GM23338 (cell line): ENCODE measurements around the gene CPXM2. TPM values are rescaled to one million over a fixed set of nuclear protein-coding genes. Genes with fewer than 3 reads are reported as not detected.

Experiments
- ATAC-seq: fragments of 200-7000 bp; cut with Tn5 transposase; 3 replicates; pipeline ENCODE4 v1.9.1; 2020
- DNase-seq: peaks from one replicate; pipeline ENCODE4 v3.0.0-alpha.2; 2015; ENCODE audit warnings: low spot score
- H2AFZ ChIP-seq: fragments of 200-600 bp; sonication (generic); 2 replicates; pipeline ENCODE4 v1.8.0; 2016; ENCODE audit warnings: antibody characterized with exemption, mild to moderate bottlenecking, moderate library complexity
- H3F3A ChIP-seq: fragments of 200-600 bp; sonication (generic); replicated peaks from 2 replicates; pipeline ENCODE4 v1.8.0; 2017; ENCODE audit warnings: antibody characterized with exemption, mixed run types, low read depth
- H3K27ac ChIP-seq: fragments of 200-600 bp; sonication (generic); 2 replicates; pipeline ENCODE4 v1.6.1; 2016; ENCODE audit warnings: low read depth
- H3K27me3 ChIP-seq: fragments of 200-600 bp; sonication (generic); 2 replicates; pipeline ENCODE4 v1.8.0; 2016; ENCODE audit warnings: mild to moderate bottlenecking, mixed run types, moderate library complexity; ENCODE audit not compliant: insufficient read depth
- H3K36me3 ChIP-seq: fragments of 200-600 bp; sonication (generic); 2 replicates; pipeline ENCODE4 v1.8.0; 2016; ENCODE audit warnings: mild to moderate bottlenecking; ENCODE audit not compliant: insufficient read depth
- H3K4me1 ChIP-seq: fragments of 200-600 bp; sonication (generic); 2 replicates; pipeline ENCODE4 v1.8.0; 2016; ENCODE audit warnings: mild to moderate bottlenecking, moderate library complexity; ENCODE audit not compliant: insufficient read depth
- H3K4me2 ChIP-seq: fragments of 200-600 bp; sonication (generic); 2 replicates; pipeline ENCODE4 v1.7.1; 2017; ENCODE audit warnings: mixed run types
- H3K4me3 ChIP-seq: fragments of 200-600 bp; sonication (generic); 2 replicates; pipeline ENCODE4 v1.6.1; 2016; ENCODE audit warnings: mixed run types
- H3K79me2 ChIP-seq: fragments of 200-600 bp; sonication (generic); replicated peaks from 2 replicates; pipeline ENCODE4 v1.8.0; 2017; ENCODE audit warnings: mild to moderate bottlenecking; ENCODE audit not compliant: insufficient read depth
- H3K9me2 ChIP-seq: fragments of 200-600 bp; sonication (generic); 2 replicates; pipeline ENCODE4 v1.8.0; 2017; ENCODE audit not compliant: insufficient read depth
- H4K20me1 ChIP-seq: fragments of 200-600 bp; sonication (generic); replicated peaks from 2 replicates; pipeline ENCODE4 v1.8.0; 2017; ENCODE audit warnings: mild to moderate bottlenecking; ENCODE audit not compliant: insufficient read depth
- H3K27ac Mint-ChIP-seq: 2 replicates; pipeline ENCODE4 v1.8.0; 2020; ENCODE audit warnings: inconsistent platforms, mild to moderate bottlenecking, moderate library complexity, mixed read lengths
- H3K27me3 Mint-ChIP-seq: 3 replicates; pipeline ENCODE4 v1.8.0; 2022; ENCODE audit warnings: low read depth, mild to moderate bottlenecking, moderate library complexity, mixed read lengths, inconsistent platforms; ENCODE audit not compliant: insufficient read depth, poor library complexity
- H3K36me3 Mint-ChIP-seq: 3 replicates; pipeline ENCODE4 v1.8.0; 2021; ENCODE audit warnings: low read depth, mild to moderate bottlenecking, inconsistent platforms, moderate library complexity, mixed read lengths
- H3K4me1 Mint-ChIP-seq: 3 replicates; pipeline ENCODE4 v1.8.0; 2020; ENCODE audit warnings: mild to moderate bottlenecking, inconsistent platforms, mixed read lengths
- H3K4me3 Mint-ChIP-seq: 3 replicates; pipeline ENCODE4 v1.8.0; 2021; ENCODE audit warnings: moderate library complexity, mild to moderate bottlenecking, inconsistent platforms, mixed read lengths
- H3K9me3 Mint-ChIP-seq: 3 replicates; pipeline ENCODE4 v1.8.0; 2020; ENCODE audit warnings: moderate library complexity, mild to moderate bottlenecking, inconsistent platforms, mixed read lengths
- CREB1 ChIP-seq: fragments of 250-450 bp; sonication (Bioruptor Pico); IDR thresholded peaks from 2 replicates; pipeline ENCODE4 v1.5.0; 2020; ENCODE audit warnings: low read depth, mild to moderate bottlenecking, moderate library complexity
- ETS1 ChIP-seq: IDR thresholded peaks from 2 replicates; pipeline ENCODE4 v1.6.1; 2016; ENCODE audit warnings: antibody characterized with exemption
- JUNB ChIP-seq: IDR thresholded peaks from one replicate; pipeline ENCODE4 v1.6.1; 2016; ENCODE audit warnings: antibody characterized with exemption; ENCODE audit not compliant: unreplicated experiment
- REST ChIP-seq: IDR thresholded peaks from one replicate; pipeline ENCODE4 v1.6.1; 2018; ENCODE audit warnings: antibody characterized with exemption; ENCODE audit not compliant: unreplicated experiment
- ZNF114 ChIP-seq: fragments of 250-450 bp; sonication (Bioruptor Pico); IDR thresholded peaks from 2 replicates; pipeline ENCODE4 v1.5.0; 2020; ENCODE audit warnings: mild to moderate bottlenecking, moderate library complexity
- ZNF331 ChIP-seq: fragments of 250-450 bp; sonication (Bioruptor Pico); IDR thresholded peaks from 2 replicates; pipeline ENCODE4 v1.5.0; 2020; ENCODE audit warnings: low read depth, mild to moderate bottlenecking, moderate library complexity
- ZNF462 ChIP-seq: fragments of 250-450 bp; sonication (Bioruptor Pico); IDR thresholded peaks from 2 replicates; pipeline ENCODE4 v1.5.0; 2020; ENCODE audit warnings: mild to moderate bottlenecking, moderate library complexity
- polyA plus RNA-seq: library from polyadenylated mRNA; unstranded; fragments of >200 nt; fragmentation: Nextera tagmentation; extraction: Ambion mirVana; gene quantifications from 2 replicates; pipeline ENCODE4 v1.2.1, GENCODE V29; 2016
- total RNA-seq: library from RNA; depleted of rRNA; stranded (reverse); fragments of >200 nt; shearing (Covaris generic); gene quantifications from 2 replicates; pipeline ENCODE4 v1.2.3, GENCODE V29; 2014

Gene CPXM2
- total and polyA plus RNA-seq, 2 experiments from 2014 or later = 1.6 to 8.1 TPM

GRCh38 chr10:123888751-123889150 is 2.9 kb downstream of the CPXM2 start:
- Histone ChIP-seq H3F3A (no peaks in the 10 kb centered on the region; the same call in 1 of the 2 replicates), H3K36me3 (no peaks in the 10 kb centered on the region), H3K4me2 (no peak overlapping the region), H4K20me1 (no peaks in the 10 kb centered on the region), H3K79me2 (no peaks in the 10 kb centered on the region), H3K4me3 (no peak overlapping the region), H3K27me3 (peaks cover 30% of the 10 kb centered on the region), H3K27ac (no peak overlapping the region), H3K4me1 (peaks cover 21% of the 10 kb centered on the region), H2AFZ (no peak overlapping the region), H3K9me2 (no peaks in the 10 kb centered on the region)
- H3K4me1 Mint-ChIP-seq = peaks cover 23% of the 10 kb centered on the region
- H3K4me3 Mint-ChIP-seq = no peak overlapping the region
- no peak for DNase-seq
- H3K27ac Mint-ChIP-seq = no peak overlapping the region
- TF ChIP-seq ZNF331 (CRISPR knock-in tag) (no peak), ZNF114 (no peak), CREB1 (CRISPR knock-in tag) (no peak), JUNB (no peak), REST (no peak), ETS1 (no peak), ZNF462 (no peak)
- peaks cover 25% of the 10 kb centered on the region for H3K27me3 Mint-ChIP-seq
- H3K9me3 Mint-ChIP-seq = no peaks in the 10 kb centered on the region
- ATAC-seq = no peak
- H3K36me3 Mint-ChIP-seq = no peaks in the 10 kb centered on the region
